Embryonic facial prominence (tissue), 1 donor: ENCODE measurements around the gene PRDX4.
"Not testable (repeated sequence)": the region's sequence is repeated elsewhere in the genome, so short reads cannot be mapped to it uniquely, and the experiment has no call there.

ENCODE experiments used
- DNase-seq: peaks from one replicate; pipeline ENCODE4 v3.0.0-alpha.2; 2016; ENCODE audit errors: extremely low spot score

The PRDX4 gene

DNA sequence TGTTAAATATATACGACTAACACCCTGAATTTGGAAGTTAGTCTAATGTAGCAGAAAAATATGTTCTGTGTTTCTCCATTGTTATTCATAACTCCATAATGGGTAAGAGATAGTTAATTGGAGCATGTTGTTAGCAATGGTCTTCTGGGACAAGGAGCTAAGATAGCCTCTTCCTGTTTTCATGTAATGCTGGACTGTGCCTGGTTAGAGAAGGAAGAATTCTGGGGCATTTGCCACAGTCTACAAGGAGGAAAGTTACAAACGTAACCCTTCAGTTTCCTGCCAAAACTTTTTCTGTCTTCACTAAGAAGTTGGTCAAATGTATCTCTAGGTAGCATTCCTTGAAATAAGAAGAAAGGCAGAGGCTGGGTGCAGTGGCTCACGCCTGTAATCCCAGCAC, 5.8 kb downstream of the PRDX4 start:
- DNase-seq: no peak

DNA sequence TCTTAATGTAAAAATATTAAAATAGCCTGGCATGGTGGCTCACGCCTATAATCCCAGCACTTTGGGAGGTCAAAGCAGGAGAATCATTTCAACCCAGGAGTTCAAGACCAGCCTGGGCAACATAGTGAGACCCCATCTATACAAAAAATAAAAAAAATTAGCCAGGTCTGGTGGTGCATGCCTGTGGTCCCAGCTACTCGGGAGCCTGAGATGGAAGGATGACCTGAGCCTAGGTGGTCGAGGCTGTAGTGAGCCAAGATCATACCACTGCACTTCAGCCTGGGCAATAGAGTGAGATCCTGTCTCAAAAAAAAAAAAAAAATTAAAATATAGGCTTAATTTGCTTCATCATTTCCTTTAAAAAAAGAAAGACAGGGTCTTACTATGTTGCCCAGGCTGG, 9.2 kb downstream of the PRDX4 start:
- not testable (repeated sequence) for DNase-seq

DNA sequence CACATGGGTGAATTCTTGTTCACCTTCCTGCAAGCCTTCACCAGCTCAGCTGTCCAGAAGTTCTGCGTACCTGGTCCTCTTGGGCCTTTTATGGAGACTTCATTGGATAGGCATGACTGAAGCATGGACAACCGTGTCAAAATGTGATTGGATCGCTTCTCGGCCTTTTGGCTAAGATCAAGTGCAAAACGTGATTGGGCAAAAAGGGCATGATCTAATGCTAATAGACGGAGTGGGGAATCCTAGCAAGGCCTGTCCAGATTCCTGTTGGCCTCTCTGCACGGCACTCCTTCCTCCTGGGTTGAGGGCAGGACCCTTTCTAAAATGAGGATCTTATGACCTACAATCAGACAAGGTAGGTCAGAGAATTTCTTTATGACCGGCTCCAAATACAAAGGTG, 24.9 kb downstream of the PRDX4 start:
- no peak for DNase-seq

DNA sequence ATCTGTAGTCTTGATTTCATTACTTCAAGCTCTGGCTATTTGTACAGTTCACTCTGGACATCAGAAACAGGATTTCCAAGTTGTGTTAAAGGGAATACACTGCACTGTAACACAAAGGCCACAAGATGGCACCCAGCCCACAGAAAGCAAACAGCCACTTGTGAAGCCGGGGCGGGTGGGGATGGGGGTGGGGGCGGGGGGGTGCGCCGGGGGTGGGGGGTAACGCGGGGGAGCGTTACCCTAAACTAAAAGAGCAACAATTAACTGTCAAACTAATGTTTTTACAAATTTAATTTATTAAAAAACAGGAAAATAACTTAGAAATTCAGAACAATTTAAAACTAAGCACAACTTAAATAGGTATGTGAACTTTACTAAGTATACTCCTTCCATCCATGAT, 27.3 kb downstream of the PRDX4 start:
- DNase-seq: no peak

DNA sequence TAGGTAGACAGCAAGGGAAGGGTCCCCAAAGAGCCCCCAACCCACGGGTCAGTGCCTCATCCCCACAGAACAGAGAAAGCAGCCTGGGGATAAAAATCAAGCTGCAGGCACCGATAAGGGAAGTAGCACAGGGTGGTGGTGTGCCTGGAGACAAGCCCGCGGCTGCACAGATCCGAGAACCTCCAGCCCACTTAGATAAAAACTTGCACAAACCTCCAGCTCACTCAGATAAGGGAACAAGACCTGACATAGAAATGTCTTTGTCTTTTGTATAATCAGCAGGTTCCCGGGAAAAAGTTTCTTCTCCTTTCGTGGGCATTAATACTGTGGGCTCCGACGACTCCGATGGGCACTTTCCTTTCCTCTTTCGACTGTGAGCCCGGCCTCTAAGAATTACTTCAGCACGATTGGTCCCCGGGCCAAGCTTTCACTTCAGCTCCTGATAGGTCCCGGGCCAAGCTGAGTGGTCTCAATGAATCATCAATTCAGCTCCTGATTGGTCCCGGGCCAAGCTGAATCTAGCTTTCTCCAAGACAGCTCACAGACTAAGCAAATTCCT, 32.4 kb downstream of the PRDX4 start:
- no peak for DNase-seq

DNA sequence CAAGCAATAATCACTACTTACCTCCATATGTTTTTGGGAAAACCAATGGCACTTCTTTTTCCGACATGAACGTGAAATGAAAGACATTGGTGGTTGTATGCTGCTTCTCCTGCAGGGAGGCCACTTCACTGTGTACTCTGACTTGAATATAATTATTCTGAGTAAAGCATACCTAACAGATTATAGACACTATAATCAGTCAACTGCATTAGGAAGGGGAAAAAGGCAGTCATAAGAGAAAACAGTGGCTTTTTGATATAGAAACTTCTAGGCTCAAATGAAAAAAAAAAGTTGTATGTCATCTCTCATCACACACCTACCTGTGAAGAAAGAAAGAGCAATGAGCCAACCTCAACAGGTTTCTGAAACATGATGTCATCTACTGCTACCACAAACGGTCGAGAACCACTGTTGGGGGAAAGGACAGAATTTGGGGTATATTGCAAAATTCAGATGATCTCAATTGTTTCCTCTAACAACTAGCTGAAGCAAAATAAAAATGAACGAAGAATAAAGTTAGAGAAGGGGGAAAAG, 37.4 kb downstream of the PRDX4 start:
- no peak for DNase-seq

DNA sequence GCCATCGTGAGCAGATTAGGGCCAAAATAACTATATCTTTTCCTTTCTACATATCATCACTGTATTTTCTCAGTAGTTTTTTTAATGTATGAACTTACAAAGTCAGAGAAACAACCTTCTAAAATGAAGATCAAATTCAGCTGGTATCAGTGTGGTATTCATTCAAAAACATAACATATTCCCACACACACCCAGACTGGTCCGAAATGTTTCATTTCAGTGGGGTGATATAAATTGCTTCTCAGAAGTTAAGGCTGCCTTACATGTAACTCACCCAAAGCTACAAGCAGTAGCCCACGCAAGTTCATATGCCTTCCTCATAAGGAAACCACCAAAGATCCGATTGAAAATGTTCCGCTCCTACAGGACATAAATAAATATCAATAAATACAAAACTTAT, 37.9 kb downstream of the PRDX4 start:
- no peak for DNase-seq

DNA sequence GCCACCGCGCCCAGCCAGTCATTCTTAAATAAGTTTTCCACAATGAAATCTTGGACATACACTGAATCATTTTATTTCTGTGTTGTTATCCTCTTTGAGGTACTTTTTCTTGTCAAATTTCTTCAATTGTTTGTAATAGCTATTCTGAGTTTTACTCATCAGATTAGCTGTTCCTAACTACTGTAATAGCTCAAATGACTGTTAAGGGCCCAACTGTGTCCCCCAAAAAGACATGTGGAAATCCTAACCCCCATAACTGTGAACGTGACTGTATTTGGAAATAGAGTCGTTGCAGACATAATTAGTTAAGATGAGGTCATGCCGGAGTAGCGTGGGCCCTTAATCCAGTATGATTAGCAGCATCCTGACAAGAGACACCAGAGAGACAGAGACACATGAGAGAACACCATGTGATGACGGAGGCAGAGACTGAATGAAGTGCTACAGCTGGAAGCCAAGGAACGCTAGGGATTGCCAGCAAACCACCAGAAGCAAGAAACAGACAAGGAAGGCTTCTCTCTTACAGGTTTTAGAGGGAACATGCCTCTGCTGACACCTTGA, 52.9 kb downstream of the PRDX4 start:
- no peak for DNase-seq

DNA sequence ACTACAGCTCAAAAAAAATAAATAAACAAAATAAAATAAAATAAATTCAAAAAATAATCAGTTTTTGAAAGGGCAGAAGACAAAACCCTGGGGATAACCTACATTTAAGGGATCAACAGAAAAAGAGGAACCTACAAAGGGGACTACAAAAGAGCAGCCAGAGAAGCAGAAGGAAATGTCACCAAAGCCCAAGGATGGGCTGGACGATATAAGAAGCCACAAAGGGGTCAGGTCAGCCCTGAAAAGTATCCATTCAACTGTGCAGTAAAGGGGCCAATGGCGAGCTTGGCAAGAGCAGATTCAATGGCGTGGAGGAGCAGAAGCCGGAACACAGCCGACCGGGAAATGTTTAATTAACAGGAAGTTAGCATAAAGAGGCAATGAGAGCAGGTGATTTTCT, 58.9 kb downstream of the PRDX4 start:
- DNase-seq: no peak

DNA sequence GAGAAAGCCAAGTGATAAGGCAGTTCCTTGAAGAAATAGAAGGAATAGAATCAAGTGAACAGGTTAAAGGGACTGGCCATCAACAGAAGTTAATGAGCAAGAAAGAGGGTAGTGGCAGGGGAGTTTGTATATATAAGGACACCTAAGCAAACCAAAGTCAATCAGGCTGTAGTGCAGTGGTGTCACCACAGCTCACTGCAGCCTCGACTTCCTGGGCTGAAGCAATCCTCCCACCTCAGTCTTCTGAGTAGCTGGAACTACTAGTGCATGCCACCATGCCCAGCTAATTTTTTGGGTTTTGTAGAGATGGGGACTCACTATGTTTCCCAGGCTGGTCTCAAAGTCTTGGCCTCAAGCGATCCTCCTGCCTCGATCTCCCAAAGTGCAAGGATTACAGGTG, 59.9 kb downstream of the PRDX4 start:
- DNase-seq: no peak

DNA sequence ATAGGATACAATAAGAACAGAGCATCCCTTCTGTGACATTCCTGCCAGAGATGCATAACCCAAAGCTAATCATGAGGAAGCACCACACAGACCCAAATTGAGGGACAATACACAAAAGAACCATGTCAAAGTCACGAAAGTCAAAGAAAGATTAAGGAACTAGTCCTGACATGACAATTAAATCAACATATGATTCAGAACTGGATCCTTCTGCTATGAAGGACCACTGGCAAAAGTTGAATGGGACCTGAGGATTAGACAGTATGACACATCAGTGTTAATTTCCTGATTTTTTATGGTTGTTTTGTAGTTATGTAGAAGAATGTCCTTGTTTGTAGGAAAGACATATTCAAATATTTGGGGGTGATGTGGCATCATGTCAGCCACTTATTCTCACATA, 61.9 kb downstream of the PRDX4 start:
- no peak for DNase-seq

DNA sequence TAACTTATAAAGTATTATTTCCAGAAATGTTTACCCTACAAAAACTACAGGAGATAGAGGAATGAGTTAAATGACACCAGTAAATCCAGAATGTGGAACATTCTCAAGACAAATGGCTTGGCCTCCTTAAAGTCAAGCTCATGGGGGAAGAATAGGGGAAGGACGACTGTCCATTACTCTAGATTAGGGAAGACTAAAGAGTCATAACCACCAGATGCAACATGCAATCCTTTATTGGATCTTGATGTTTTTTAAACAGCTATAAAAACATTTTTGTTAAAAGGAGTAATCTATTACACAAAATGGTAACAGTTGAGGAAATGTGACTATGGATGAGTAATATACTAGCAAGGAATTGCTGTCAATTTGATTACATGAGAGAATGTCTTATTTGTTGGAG, 64.7 kb downstream of the PRDX4 start:
- no peak for DNase-seq

DNA sequence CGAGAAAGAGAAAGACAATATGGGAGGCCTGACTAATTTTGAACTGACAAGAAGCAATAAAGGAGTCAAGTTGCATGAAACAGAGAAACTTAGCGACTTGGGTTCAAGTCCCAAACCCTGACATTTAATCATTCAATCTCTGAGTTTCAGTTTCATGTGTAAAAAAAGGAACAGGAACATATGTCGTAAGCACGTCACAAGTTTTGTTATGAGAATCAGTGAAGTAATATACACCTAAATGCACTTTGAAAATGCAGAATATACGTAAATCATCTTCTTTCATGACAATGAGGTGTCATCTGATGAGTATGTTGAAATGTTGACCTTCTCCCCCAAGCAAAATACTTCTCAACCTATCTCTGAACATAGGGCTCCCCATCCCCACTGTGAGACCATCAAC, 65.4 kb downstream of the PRDX4 start:
- DNase-seq: no peak
